Chondrocyte (in vitro differentiated cells): Measurements from ENCODE around the gene CFAP54. TPM values are rescaled to one million over a fixed set of nuclear protein-coding genes. Genes with fewer than 3 reads are reported as not detected.

Experiments
- DNase-seq: peaks from one replicate; pipeline ENCODE4 v3.0.0; 2021; ENCODE audit warnings: mixed read lengths, low spot score
- H3K27ac Mint-ChIP-seq: one replicate; pipeline ENCODE4 v1.8.0; 2021; ENCODE audit warnings: mild to moderate bottlenecking, moderate library complexity, mixed read lengths; ENCODE audit not compliant: unreplicated experiment
- H3K27me3 Mint-ChIP-seq: 2 replicates; pipeline ENCODE4 v1.8.0; 2021; ENCODE audit warnings: low read depth, mixed read lengths
- H3K36me3 Mint-ChIP-seq: 2 replicates; pipeline ENCODE4 v1.8.0; 2021; ENCODE audit warnings: low read depth, mixed read lengths
- H3K4me1 Mint-ChIP-seq: 2 replicates; pipeline ENCODE4 v1.8.0; 2021; ENCODE audit warnings: low read depth, mild to moderate bottlenecking, mixed read lengths
- H3K4me3 Mint-ChIP-seq: one replicate; pipeline ENCODE4 v1.8.0; 2021; ENCODE audit warnings: mild to moderate bottlenecking, moderate library complexity, mixed read lengths; ENCODE audit not compliant: unreplicated experiment
- H3K9me3 Mint-ChIP-seq: 2 replicates; pipeline ENCODE4 v1.8.0; 2021; ENCODE audit warnings: low read depth, mixed read lengths
- total RNA-seq: library from RNA; stranded (reverse); gene quantifications from 3 replicates; pipeline ENCODE4 v1.2.1, GENCODE V29; 2021
- TF ChIP-seq, protein P1 (sequence below): fragments of 200-600 bp; sonication (generic); IDR thresholded peaks from 2 replicates; pipeline ENCODE4 v1.5.0; 2021; ENCODE audit warnings: antibody characterized with exemption, mild to moderate bottlenecking, moderate library complexity

Gene CFAP54
- total RNA-seq, 1 donor from 2014 or later: 0.15 TPM

DNA sequence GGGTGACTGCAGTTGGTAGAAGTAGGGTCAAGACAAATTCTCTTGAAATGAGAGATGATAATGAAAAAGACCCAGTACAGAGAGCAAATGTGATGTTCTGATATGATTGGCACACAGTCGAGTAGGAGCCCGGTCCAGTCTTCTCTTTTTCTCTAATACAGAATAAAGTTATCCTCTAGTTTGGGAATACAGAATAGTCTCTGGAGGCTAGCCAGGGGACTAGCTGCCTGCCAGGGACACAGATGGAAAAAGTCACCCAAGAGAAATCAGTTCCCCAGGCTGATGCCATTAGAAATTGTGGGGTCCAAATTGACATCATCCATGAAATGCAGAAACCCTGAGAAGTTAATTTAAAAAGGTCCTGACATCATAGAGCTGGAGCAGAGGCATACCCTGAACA, 240.5 kb downstream of the CFAP54 start:
- no peak for DNase-seq
- H3K9me3 Mint-ChIP-seq: no peaks in the 10 kb centered on the region
- peaks cover 4% of the 10 kb centered on the region for H3K27me3 Mint-ChIP-seq
- H3K4me3 Mint-ChIP-seq: no peak overlapping the region
- TF ChIP-seq, protein P1, sequence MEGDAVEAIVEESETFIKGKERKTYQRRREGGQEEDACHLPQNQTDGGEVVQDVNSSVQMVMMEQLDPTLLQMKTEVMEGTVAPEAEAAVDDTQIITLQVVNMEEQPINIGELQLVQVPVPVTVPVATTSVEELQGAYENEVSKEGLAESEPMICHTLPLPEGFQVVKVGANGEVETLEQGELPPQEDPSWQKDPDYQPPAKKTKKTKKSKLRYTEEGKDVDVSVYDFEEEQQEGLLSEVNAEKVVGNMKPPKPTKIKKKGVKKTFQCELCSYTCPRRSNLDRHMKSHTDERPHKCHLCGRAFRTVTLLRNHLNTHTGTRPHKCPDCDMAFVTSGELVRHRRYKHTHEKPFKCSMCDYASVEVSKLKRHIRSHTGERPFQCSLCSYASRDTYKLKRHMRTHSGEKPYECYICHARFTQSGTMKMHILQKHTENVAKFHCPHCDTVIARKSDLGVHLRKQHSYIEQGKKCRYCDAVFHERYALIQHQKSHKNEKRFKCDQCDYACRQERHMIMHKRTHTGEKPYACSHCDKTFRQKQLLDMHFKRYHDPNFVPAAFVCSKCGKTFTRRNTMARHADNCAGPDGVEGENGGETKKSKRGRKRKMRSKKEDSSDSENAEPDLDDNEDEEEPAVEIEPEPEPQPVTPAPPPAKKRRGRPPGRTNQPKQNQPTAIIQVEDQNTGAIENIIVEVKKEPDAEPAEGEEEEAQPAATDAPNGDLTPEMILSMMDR: no peak
- H3K4me1 Mint-ChIP-seq: no peaks in the 10 kb centered on the region
- no peaks in the 10 kb centered on the region for H3K36me3 Mint-ChIP-seq
- H3K27ac Mint-ChIP-seq: no peak overlapping the region

DNA sequence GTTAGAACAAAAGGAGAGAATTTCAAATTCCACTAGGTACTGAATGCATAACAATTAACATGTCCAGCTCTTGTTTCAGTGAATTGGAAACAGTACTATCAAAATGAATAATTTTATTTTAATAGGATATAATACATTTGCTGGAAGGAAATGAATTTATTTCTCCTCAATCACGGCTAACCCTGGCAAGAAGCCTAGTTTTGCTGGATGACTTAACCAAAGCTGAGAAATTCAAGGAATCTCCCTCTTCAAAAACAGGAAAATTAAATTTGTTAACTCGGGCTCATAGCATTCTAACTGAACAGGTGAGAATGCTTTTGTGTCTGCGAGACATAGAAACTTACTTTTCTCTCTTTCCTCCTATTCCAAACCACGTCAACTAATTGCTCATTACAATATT, 254.2 kb downstream of the CFAP54 start:
- no peak for DNase-seq
- Mint-ChIP-seq H3K9me3 (no peaks in the 10 kb centered on the region), H3K4me1 (peaks cover 6% of the 10 kb centered on the region), H3K4me3 (no peak overlapping the region), H3K36me3 (no peaks in the 10 kb centered on the region), H3K27me3 (peaks cover 15% of the 10 kb centered on the region), H3K27ac (no peak overlapping the region)
- TF ChIP-seq, protein P1: no peak

DNA sequence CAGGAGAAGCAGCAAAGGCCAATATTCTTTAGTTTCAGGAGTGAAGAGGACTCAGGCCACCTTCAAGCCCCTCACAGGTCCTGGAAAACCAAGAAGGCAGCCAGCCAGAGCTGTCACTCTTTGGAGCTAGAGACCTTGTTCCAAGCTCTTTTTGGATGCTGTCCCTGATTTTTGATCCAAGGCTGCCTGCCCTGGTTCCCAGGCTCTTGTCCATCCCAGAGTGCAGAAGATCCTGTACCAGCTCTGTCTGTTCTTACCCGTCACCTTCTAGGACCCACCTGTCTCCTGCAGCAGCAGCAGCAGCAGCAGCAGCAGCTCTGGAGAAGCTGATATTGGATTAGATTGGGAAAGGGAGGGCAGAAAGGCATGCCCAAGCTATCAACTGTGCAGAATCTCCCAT, 260.6 kb downstream of the CFAP54 start:
- Mint-ChIP-seq H3K36me3 (no peaks in the 10 kb centered on the region), H3K9me3 (peaks cover 6% of the 10 kb centered on the region), H3K4me1 (no peaks in the 10 kb centered on the region), H3K27me3 (peaks cover 26% of the 10 kb centered on the region), H3K27ac (no peak overlapping the region), H3K4me3 (no peak overlapping the region)
- DNase-seq: no peak
- TF ChIP-seq, protein P1: no peak

DNA sequence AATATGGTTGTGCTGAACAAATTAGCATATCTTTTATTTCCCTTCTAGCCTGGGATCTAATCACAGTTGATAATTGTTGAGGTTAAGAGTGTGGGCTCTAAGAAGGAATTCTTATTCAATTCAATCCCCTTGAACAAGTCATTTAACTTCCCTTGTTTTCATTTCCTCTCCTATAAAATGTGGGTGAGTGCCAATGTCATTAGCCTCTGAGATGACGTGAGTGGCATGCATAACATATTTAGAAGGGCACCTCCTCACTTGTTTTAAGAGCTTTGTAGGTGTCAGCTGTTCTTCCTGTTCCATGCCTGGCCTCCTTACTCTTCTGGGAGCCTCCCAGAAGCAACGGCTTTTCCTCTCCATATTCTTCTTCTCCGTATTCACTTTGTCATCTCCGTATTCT, 262.2 kb downstream of the CFAP54 start:
- H3K27me3 Mint-ChIP-seq: peaks cover 19% of the 10 kb centered on the region
- no peak overlapping the region for H3K4me3 Mint-ChIP-seq
- no peak overlapping the region for H3K27ac Mint-ChIP-seq
- TF ChIP-seq, protein P1: no peak
- no peak for DNase-seq
- no peaks in the 10 kb centered on the region for H3K36me3 Mint-ChIP-seq
- H3K9me3 Mint-ChIP-seq: peaks cover 6% of the 10 kb centered on the region
- no peaks in the 10 kb centered on the region for H3K4me1 Mint-ChIP-seq

DNA sequence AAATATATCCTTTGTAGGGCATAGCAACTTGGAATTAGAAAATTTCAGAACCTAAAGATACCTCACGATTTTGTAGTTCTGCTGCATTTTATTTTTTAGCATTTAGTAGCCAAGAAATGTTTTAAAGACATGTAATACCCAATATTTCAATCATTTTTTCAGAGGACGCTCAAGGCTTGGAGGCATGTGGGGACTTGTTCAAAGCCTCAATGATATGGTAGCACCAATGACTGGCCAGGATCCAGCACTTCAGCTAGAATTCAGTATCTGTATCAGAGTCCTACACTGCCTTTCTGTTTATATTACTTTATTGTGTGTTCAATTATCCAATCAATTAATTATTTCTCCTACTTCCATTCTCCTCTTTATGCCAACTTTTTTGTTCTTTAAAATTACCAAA, 262.8 kb downstream of the CFAP54 start:
- no peak overlapping the region for H3K4me3 Mint-ChIP-seq
- peaks cover 18% of the 10 kb centered on the region for H3K27me3 Mint-ChIP-seq
- H3K9me3 Mint-ChIP-seq: peaks cover 6% of the 10 kb centered on the region
- no peaks in the 10 kb centered on the region for H3K4me1 Mint-ChIP-seq
- no peak for DNase-seq
- H3K27ac Mint-ChIP-seq: no peak overlapping the region
- H3K36me3 Mint-ChIP-seq: no peaks in the 10 kb centered on the region
- TF ChIP-seq, protein P1: no peak
